ENCODE data around the gene GRM4. TPM values are rescaled to one million over a fixed set of nuclear protein-coding genes. Genes with fewer than 3 reads are reported as not detected.

The GRM4 gene
- total and polyA plus RNA-seq, 8 donors, result 0.30 to 0.70 (median 0.43) TPM; not detected in 2

- TF ChIP-seq CTCF (IDR thresholded peaks at IDR 0.05), result no peak
- intact Hi-C loops (cut with DNase I), result no loop called here
- no peak overlapping the region for H3K27ac ChIP-seq
- no peak overlapping the region for H3K4me3 ChIP-seq
- DNase-seq (peak in 1 of 4 donors; percentile 24), ATAC-seq (no peak)
- peaks cover 0 to 4% of the 10 kb centered on the region in 2 donors for H3K4me1 ChIP-seq
- no peaks in the 10 kb centered on the region for H3K36me3 ChIP-seq
- peaks cover 14 to 55% of the 10 kb centered on the region in 2 donors for H3K27me3 ChIP-seq
- H3K9me3 ChIP-seq, result no peaks in the 10 kb centered on the region
Measured at GRCh38 chr6:33977606-33978411, 168.1 kb downstream of the GRM4 start.

- ATAC-seq (no peak), DNase-seq (no peak)
- Histone ChIP-seq H3K36me3 (no peaks in the 10 kb centered on the region), H3K9me3 (peaks cover 0 to 1% of the 10 kb centered on the region in 2 donors), H3K27ac (no peak overlapping the region), H3K27me3 (peaks cover 14 to 61% of the 10 kb centered on the region in 2 donors), H3K4me1 (no peaks in the 10 kb centered on the region), H3K4me3 (no peak overlapping the region)
- TF ChIP-seq CTCF (IDR thresholded peaks at IDR 0.05), result no peak
- intact Hi-C loops (cut with DNase I), result no loop called here
Measured at GRCh38 chr6:33976437-33977360, 169.2 kb downstream of the GRM4 start.

DNA sequence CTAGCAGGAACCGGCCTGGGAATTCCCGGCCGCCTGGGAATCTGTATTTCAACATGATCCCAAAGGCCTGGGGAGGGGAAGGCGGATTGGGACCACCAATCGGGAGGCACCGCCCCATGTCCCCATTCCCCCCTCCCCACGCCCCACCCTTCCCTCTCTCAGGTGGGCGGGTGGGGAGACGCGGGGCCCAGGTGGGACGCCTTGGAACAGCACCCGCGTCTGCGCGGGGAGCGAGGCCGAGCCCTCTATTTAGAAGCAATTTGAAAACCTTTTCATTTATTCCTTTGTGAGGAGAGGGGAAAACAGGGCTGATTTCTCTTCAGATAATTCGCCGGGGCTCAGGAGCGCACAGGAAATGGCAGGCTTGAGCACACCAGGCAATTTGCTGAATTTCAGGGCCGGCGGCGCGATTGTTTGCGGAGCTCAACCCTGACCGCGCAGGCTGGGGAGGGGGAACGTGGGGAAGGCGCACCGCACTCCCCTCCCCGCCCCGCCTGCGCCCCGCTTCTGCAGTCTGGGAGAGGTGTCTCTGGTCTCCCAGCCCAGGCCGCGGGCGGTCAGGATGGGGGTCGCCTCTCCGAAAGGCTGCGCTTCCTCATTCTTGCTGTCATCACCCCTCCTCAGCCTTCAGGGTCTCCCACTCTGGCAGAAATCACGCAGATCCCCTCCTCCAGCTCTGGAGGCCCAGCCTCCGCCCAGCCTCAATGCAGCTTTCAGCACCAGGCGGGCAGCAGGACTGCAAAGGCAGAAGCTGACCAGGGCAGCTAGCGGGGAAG lies 170.0 kb downstream of the GRM4 start:
- ATAC-seq, result no peak
- H3K4me1 ChIP-seq, result no peaks in the 10 kb centered on the region
- peak in 1 of 4 donors; percentile 74 for DNase-seq
- peaks cover 0 to 1% of the 10 kb centered on the region in 2 donors for H3K9me3 ChIP-seq
- intact Hi-C loops (cut with DNase I), result no loop called here
- H3K36me3 ChIP-seq, result no peaks in the 10 kb centered on the region
- H3K27ac ChIP-seq, result no peak overlapping the region
- peaks cover 14 to 61% of the 10 kb centered on the region in 2 donors for H3K27me3 ChIP-seq
- no peak overlapping the region for H3K4me3 ChIP-seq
- no peak for TF ChIP-seq CTCF (IDR thresholded peaks at IDR 0.05)

DNA sequence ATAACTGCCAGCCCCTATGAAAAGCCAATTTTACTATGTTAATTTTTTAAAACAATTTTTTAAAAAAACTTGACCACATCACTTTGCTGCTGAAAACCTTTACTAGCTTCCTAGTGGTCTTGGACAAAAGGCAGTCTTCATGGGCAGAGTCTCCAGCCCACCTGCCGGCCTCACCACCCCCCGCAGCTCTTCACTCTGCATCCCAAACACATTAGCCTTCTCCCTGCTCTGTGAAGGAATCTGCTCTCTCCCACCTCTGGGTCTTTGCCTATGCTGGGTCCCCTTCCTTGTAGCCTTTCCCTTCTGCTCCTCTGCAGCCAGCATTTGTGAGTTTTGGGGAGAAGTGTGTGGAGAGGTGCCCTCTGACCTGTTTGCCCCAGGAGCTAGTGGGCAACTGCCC lies 171.4 kb downstream of the GRM4 start:
- intact Hi-C loops (cut with DNase I), result no loop called here
- peaks cover 0 to 1% of the 10 kb centered on the region in 2 donors for H3K9me3 ChIP-seq

More for the DNA sequence above, 171.4 kb downstream of the GRM4 start:
- ATAC-seq, result no peak
- Histone ChIP-seq H3K36me3 (no peaks in the 10 kb centered on the region), H3K4me1 (no peaks in the 10 kb centered on the region), H3K4me3 (no peak overlapping the region), H3K27me3 (peaks cover 14 to 72% of the 10 kb centered on the region in 2 donors), H3K27ac (no peak overlapping the region)
- no peak for DNase-seq
- no peak for TF ChIP-seq CTCF (IDR thresholded peaks at IDR 0.05)
